DOHH2 (cell line): Measurements from ENCODE around the gene COA8.

ENCODE experiments used
- CTCF ChIP-seq: fragments of 200-600 bp; sonication (generic); IDR thresholded peaks from one replicate; pipeline ENCODE4 v1.5.1; 2014; ENCODE audit warnings: antibody characterized with exemption, mild to moderate bottlenecking, low read depth, low read length; ENCODE audit not compliant: poor library complexity, severe bottlenecking
- EZH2phosphoT487 ChIP-seq: fragments of 200-600 bp; sonication (generic); IDR thresholded peaks from 2 replicates; pipeline ENCODE4 v1.6.1; 2017; ENCODE audit warnings: borderline replicate concordance, mild to moderate bottlenecking, antibody characterized with exemption, low read length, moderate library complexity, mixed read lengths

DNA sequence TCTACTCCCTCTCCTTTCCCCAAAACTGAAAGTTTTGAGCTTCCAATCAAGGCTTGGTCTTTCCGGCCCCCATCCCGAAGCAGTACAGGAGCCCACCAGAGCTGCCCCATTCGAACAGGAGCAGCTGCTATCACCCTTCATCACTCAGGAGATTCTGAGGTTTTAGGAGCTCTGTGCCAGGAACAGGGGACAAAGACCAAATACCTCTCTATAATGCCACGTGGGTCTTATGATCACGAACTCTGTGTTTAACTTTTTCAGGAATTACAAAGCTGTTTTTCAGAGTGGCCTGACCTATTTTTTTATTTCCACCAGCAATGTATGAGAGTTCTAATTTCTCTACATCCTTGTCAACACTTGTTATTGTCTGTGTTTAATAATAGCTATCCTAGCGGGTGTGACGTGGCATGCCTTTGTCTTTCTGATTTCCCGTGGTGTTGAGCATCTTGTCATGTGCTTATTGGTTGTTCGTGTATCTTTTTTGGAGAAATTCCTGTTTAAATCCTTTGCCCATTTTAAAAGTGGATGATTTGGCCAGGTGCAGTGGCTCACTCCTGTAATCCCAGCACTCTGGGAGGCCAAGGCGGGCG is 21.7 kb downstream of the COA8 start:
- no peak for TF ChIP-seq CTCF
- TF ChIP-seq EZH2phosphoT487: no peak
